ENCODE results near the gene PTK6.
"Not testable (repeated sequence)": the region's sequence is repeated elsewhere in the genome, so short reads cannot be mapped to it uniquely, and the experiment has no call there.

PTK6 gene

DNA sequence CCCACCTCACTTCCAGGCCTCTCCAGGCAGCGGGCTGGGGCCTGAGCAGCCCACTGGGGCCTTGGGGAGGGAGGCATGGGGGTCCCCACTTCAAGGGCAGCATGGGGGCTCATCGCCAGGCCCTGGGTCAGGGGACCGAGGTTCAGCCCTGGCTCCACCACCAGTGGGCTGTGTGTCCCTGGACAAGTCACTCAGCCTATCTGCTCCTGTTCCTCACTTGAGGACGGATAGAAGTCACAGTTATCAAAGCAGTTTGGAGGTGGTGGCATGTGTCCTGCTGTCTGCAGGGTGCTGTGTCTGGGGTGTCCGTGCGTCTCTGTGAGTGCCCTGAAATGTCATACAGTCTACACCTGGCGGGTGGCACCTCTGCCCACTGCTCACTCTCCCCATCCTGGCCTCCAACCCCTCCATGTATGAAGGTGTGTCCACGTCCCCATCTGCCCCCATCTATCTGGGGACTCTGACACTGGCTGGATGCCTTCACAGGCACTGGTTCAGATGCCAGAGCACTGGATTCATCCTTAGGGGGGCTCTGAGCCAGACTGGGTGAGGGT lies 41.9 kb downstream of the PTK6 start:
- no peak for DNase-seq (ENCODE audit: low read depth in 2 of 2)

- DNase-seq (ENCODE audit: low read depth in 2 of 2) = no peak
Observed at GRCh38 chr20:63494420-63495166, 42.6 kb downstream of the PTK6 start.

GRCh38 chr20:63494084-63494419 lies 43.1 kb downstream of the PTK6 start:
- DNase-seq (ENCODE audit: low read depth in 2 of 2) = no peak

DNA sequence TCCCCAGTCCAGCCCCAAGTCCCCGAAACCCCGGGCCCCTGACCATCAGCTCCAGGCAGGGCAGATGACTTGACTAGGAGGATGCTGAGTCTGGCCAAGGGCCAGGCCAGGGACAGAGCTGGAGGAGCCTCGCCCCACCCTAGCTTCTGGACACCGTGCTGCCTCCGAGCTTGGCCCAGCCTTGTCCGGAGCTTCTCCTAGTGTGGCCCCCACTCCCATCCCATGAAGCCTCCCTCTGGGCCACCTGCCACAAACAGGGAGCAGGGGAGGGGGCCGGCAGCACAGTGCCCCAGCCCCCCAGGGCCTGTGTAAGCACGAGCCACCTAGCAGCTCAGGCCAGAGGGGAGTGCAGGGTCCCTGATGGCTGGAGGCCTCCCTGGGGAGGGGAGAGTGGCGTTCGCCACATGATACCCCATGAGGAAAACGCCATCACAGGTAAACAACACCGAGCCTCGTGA lies 43.6 kb downstream of the PTK6 start:
- no peak for DNase-seq (ENCODE audit: low read depth in 2 of 2)

DNA sequence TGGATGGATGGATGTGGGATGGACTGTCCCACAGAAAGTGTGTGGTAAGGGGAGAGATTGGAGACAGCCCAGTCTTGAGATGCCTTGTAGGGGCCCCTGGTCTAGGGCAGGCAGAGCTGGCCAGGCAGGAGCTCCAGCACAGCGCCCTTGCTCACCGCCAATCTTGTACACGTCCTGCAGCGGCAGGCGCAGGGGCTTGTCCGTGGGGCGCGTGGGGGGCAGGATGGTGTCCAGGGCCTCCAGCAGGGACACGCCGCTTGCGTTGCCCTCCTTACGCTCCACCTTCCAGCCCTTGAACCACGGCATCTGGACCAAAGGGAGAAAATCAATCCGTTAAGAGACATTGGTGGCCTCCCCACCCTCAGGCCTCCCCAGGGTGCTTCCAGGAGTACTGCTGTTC lies 44.2 kb downstream of the PTK6 start:
- no peak for DNase-seq (ENCODE audit: low read depth in 2 of 2)

DNA sequence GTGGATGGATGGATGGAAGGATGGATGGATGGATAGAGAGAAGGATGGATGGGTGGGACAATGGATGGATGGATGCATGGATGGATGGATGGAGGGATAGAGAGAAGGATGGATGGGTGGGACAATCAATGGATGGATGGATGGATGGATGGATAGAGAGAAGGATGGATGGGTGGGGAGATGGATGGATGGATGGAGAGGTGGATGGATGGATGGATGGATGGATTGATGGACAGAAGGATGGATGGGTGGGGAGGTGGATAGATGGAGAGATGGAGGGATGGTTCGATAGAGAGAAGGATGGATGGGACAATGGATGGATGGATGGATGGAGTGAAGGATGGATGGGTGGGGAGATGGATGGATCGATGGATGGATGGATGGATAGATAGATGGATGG lies 44.7 kb downstream of the PTK6 start:
- no peak for DNase-seq (ENCODE audit: low read depth in 2 of 2)

GRCh38 chr20:63491635-63492230 lies 45.4 kb downstream of the PTK6 start:
- DNase-seq (ENCODE audit: low read depth in 2 of 2) = no peak

DNA sequence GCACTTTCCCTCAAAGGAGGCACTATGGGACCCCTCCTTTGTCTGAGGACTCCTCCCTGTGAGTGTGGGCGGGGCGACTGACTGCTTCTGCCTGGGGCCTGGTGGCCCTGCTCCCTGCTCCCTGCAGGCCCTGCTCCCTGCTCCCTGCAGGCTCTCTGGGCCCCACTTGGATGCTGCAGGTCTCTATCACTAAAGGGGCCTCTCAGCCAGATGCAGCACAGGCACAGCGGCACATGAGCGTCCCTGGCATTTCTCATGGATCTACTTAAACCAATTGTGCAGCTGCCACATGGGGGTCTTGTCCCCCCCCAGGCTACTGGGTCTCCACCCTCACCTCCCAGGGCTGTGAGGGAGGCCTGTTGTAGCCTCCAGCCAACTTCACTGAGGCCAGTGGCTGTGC lies 46.1 kb downstream of the PTK6 start:
- no peak for DNase-seq (ENCODE audit: low read depth in 2 of 2)

- DNase-seq (ENCODE audit: low read depth in 2 of 2) = no peak
Observed at GRCh38 chr20:63490416-63490815, 46.8 kb downstream of the PTK6 start.

GRCh38 chr20:63488315-63489251 lies 48.6 kb downstream of the PTK6 start:
- no peak for DNase-seq (ENCODE audit: low read depth in 2 of 2)

- no peak for DNase-seq (ENCODE audit: low read depth in 2 of 2)
Observed at GRCh38 chr20:63487781-63488241, 49.4 kb downstream of the PTK6 start.

- no peak for DNase-seq (ENCODE audit: low read depth in 2 of 2)
Observed at GRCh38 chr20:63487116-63487764, 49.9 kb downstream of the PTK6 start.

DNA sequence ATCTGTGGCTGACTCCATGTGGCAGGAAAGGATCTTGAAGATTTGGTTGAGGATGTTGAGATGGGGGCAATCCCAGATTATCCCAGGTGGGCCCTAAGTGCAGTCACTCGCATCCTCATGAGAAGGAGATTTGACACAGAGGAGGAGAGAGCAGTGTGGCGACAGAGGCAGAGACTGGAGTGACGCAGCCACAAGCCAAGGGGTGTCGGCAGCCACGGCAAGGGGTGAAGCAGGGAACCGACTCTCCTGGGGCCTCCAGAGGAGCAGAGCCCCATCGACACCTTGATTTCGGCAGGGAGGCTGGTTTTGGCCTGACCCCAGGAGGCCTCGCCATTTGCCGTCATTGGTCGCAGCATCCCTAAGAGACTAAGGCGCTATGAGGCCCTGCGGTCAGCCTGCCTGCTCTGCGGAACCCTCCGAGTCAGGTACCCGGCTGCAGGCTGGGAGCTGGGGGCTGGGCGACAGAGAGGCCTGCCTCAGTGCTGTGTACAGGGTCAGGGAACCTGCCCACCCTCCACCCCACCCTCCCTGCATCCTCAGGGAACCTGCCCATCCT lies 50.8 kb downstream of the PTK6 start:
- DNase-seq (ENCODE audit: low read depth in 2 of 2) = no peak

DNA sequence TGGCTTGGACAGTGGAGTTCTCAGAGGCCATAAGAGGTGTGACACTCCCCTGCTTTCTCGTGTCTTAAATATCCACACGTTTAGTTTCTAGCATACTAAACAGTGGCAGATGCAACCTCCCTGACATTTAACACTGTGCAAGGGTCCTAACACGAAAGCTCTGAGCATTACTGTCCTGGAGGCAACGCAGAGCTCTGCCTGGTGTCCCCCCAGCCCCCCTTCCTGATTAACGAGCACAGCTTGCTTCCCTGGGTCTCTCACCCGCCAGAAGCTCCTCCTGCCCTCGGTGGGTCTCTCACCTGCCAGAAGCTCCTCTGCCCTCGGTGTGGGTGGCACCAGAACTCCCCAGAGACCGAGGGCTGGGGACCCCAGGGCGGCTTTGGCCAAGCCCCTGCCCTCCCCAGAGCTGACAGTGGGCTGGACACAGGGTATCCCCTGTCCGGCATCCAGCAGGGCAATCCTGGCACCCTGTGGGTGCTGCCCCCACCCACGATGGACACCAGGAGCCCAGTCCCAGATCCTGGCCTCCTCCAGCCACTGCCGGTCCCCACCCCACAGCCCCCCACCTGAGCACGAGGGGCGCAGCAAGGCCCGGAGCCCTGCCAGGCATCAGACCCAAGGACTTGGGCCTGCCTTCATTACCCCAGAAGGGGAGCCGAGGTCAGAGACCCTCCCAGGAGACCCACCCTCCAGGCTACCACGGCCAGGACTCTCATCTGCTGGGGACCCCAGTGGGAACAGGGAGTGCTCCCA lies 52.3 kb downstream of the PTK6 start:
- no peak for DNase-seq (ENCODE audit: low read depth in 2 of 2)

- DNase-seq (ENCODE audit: low read depth in 2 of 2) = no peak
Observed at GRCh38 chr20:63484236-63484635, 52.9 kb downstream of the PTK6 start.

DNA sequence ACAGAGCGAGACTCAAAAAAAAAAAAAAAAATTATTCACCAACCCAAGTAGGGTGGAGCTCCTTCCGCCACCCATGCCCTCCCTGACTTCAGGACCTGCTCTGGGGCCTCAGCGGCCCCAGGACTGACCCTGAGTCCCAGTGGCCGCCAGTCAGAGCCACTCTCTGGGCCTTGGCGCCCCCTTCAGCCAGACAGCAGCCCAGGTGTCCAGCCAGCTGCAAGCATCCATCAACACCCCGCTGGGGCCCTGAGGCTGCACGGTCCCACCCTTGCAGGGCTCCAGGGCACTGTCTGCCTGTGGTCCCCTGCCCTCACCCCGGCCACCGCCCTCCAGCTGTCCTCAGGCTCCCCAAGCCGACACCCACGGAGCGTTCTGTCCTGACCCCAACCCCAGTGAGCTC lies 53.3 kb downstream of the PTK6 start:
- DNase-seq (ENCODE audit: low read depth in 2 of 2) = no peak

DNA sequence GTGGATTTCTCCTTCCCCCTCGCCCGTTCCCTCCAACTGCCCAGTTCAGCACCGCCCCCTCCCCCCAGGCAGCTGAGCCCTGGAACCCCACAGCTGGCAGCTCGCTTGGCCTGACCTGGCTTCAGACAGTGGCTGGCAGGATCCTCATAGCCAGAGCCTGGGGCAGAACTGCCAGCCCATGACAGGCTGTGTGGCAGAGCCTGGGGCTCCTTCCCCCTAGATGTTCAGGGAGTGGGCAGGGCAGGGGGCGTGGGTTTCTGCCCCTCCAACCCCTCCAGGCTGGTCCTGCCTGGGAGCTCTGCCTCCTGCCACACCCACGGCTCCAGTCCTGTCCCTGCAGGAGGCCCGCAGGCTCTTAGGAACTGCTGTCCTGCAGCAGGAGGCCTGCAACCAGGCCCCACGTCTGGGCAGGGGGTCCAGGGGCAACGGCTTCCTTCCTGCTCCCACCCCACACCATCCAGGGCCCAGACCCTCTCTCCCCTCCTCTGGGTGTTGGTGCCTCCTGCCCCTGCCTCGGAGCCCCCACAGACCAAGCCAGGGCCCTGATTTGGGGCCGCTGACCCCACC lies 55.1 kb downstream of the PTK6 start:
- no peak for DNase-seq (ENCODE audit: low read depth in 2 of 2)

GRCh38 chr20:63481503-63481902 lies 55.7 kb downstream of the PTK6 start:
- no peak for DNase-seq (ENCODE audit: low read depth in 2 of 2)

DNA sequence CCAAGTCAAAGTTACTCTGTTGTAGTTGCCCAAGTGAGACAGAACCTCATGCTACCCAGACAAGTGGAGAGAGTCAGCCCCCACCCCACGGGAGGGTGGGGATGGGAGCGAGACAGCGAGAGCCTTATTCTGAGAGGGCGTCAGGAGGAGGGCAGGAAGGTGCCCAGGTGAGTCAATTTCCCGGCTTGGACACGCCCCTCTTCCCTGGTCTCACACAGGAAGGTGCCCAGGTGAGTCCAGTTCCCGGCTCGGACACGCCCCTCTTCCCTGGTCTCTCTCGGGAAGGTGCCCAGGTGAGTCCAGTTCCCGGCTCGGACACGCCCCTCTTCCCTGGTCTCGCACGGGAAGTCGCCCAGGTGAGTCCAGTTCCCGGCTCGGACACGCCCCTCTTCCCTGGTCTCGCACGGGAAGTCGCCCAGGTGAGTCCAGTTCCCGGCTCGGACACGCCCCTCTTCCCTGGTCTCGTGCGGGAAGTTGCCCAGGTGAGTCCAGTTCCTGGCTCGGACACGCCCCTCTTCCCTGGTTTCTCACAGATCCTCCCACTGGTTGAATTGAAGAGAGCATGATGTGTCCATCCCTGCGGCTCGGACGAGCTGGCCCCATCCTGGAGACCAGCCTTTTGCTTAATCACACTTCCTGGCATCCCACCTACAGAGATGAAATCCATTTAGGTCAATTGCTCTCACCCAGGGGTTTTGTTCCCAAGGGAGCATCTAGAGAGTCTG lies 57.3 kb downstream of the PTK6 start:
- not testable (repeated sequence) for DNase-seq (ENCODE audit: low read depth in 2 of 2)
